GM12878 (cell line): ENCODE measurements around the gene PLB1. TPM values are rescaled to one million over a fixed set of nuclear protein-coding genes. Genes with fewer than 3 reads are reported as not detected.
A peak's percentile ranks its signal among the peaks of the same experiment; 100 is the strongest.

ENCODE experiments used
- ATAC-seq: fragments of 200-7000 bp; cut with Tn5 transposase; 3 replicates; pipeline ENCODE4 v1.9.1; 2020; ENCODE audit warnings: mild to moderate bottlenecking, moderate library complexity
- BruUV-seq: library from RNA; stranded (reverse); fragments of 400-500 nt; replicated peaks from 2 replicates; lab custom pipeline; 2021; lab: Mats Ljungman, UMichigan
- CTCF ChIA-PET: fragments of 300-600 bp; sonication (Branson Sonifier 250); formaldehyde crosslinking; extraction: SDS; loops from one replicate; lab custom pipeline; 2021; ENCODE audit warnings: inconsistent platforms; lab: Yijun Ruan, JAX
- POLR2A ChIA-PET: fragments of 350-600 bp; formaldehyde crosslinking; extraction: SDS; loops from one replicate; lab custom pipeline; 2021; ENCODE audit warnings: inconsistent platforms; lab: Charles Lee
- RAD21 ChIA-PET: fragments of 300-600 bp; sonication (Branson Sonifier 250); formaldehyde crosslinking; loops from one replicate; lab custom pipeline; 2023; ENCODE audit warnings: antibody characterized with exemption; ENCODE audit not compliant: unreplicated experiment; lab: Charles Lee
- SMC1A ChIA-PET: fragments of 300-600 bp; sonication (Branson Sonifier 250); formaldehyde crosslinking; loops from one replicate; lab custom pipeline; 2023; ENCODE audit not compliant: unreplicated experiment, uncharacterized antibody; lab: Charles Lee
- DNase-seq: peaks from one replicate; pipeline ENCODE4 v3.0.0-alpha.2; 2011; ENCODE audit warnings: low read depth, low spot score
- FAIRE-seq: peaks from 3 replicates; lab custom pipeline; 2011; peaks lifted over from hg19 to GRCh38; lab: Jason Lieb, UNC
- H2AFZ ChIP-seq: 2 replicates; pipeline ENCODE4 v1.6.0; 2011; ENCODE audit warnings: low read depth, low read length, control low read depth; ENCODE audit not compliant: control insufficient read depth
- H3K27ac ChIP-seq: 2 replicates; pipeline ENCODE4 v1.5.1; 2011; ENCODE audit warnings: control low read depth; ENCODE audit not compliant: control insufficient read depth, insufficient read depth
- H3K27me3 ChIP-seq, 2 experiments: replicated peaks in 1 of 2; 2 replicates each; pipeline versions ENCODE4 v1.6.0 to v1.6.1; 2011; ENCODE audit warnings: low read length in 1 of 2; ENCODE audit not compliant: control insufficient read depth in 2 of 2, insufficient read depth in 2 of 2
- H3K36me3 ChIP-seq, 2 experiments: 2 replicates each; pipeline ENCODE4 v1.5.1; 2011; ENCODE audit warnings: low read length in 1 of 2; ENCODE audit not compliant: control insufficient read depth in 2 of 2, insufficient read depth in 2 of 2
- H3K4me1 ChIP-seq: 2 replicates; pipeline ENCODE4 v1.6.1; 2011; ENCODE audit warnings: mild to moderate bottlenecking, low read length, moderate library complexity, mixed read lengths; ENCODE audit not compliant: control insufficient read depth, insufficient read depth
- H3K4me2 ChIP-seq: 2 replicates; pipeline ENCODE4 v1.6.0; 2011; ENCODE audit warnings: control low read depth; ENCODE audit not compliant: control insufficient read depth, insufficient read depth
- H3K4me3 ChIP-seq: fragments of 200-600 bp; sonication (generic); 2 replicates; pipeline ENCODE4 v1.5.1; 2016
- H3K79me2 ChIP-seq: 2 replicates; pipeline ENCODE4 v1.6.0; 2011; ENCODE audit warnings: low read length; ENCODE audit not compliant: control insufficient read depth, insufficient read depth
- H3K9ac ChIP-seq: 2 replicates; pipeline ENCODE4 v1.8.0; 2011; ENCODE audit warnings: low read length, control low read depth, mixed read lengths; ENCODE audit not compliant: control insufficient read depth, insufficient read depth
- H3K9me3 ChIP-seq: replicated peaks from 3 replicates; pipeline ENCODE4 v1.5.1; 2011; ENCODE audit warnings: mild to moderate bottlenecking, low read length; ENCODE audit not compliant: control insufficient read depth, insufficient read depth
- H4K20me1 ChIP-seq: 2 replicates; pipeline ENCODE4 v1.6.0; 2011; ENCODE audit not compliant: control insufficient read depth, insufficient read depth
- IRF4 ChIP-seq: IDR thresholded peaks from 2 replicates; pipeline ENCODE4 v1.6.1; 2011; ENCODE audit warnings: low read depth, low read length
- RUNX3 ChIP-seq: IDR thresholded peaks from 2 replicates; pipeline ENCODE4 v1.6.1; 2012; ENCODE audit warnings: low read length, inconsistent platforms
- ZNF24 ChIP-seq: fragments of 450-650 bp; IDR thresholded peaks from 2 replicates; pipeline ENCODE4 v1.6.1; 2017; ENCODE audit warnings: antibody characterized with exemption, mild to moderate bottlenecking
- WGBS: methylation state at CpG from one replicate; pipeline ENCODE4 v1.1.6; 2016; ENCODE audit warnings: low lambda C conversion rate; ENCODE audit not compliant: insufficient replicate concordance, insufficient coverage; ENCODE audit errors: missing lambda C conversion rate; 5-methylcytosine and 5-hydroxymethylcytosine counted together
- in situ Hi-C: fragments of 300-500 bp; cut with MboI; formaldehyde crosslinking; loops from 9 replicates; pipeline ENCODE4 v1.14.3; 2018; ENCODE audit warnings: mixed read lengths
- intact Hi-C: fragments of 100-400 bp; cut with micrococcal nuclease; formaldehyde crosslinking; loops from one replicate; pipeline ENCODE4 v1.14.2; 2022; ENCODE audit not compliant: unreplicated experiment
- polyA plus RNA-seq, 11 experiments: library from polyadenylated mRNA; depleted of rRNA in 4 of 11; unstranded in 6 of 11; stranded (reverse) in 5 of 11; fragments of >200 nt; fragmentation: Nextera tagmentation in 4 of 11; fragmentation: Illumina TruSeq in 1 of 11; extraction: Ambion mirVana in 4 of 11; extraction: Trizol in 1 of 11; gene quantifications; 1 replicate in 1 of 11; 2 replicates in 10 of 11; pipeline versions ENCODE4 v1.2.1 to v1.2.3, GENCODE V29; 2011 to 2016; ENCODE audit warnings: inconsistent platforms in 2 of 11, missing spikeins in 2 of 11, low read depth in 1 of 11
- total RNA-seq, 4 experiments: library from RNA; depleted of rRNA in 3 of 4; stranded (reverse); fragments of >200 nt in 3 of 4; fragmentation: Illumina TruSeq in 1 of 4; extraction: Trizol in 1 of 4; gene quantifications; 2 replicates each; pipeline versions ENCODE4 v1.2.1 to v1.2.3, GENCODE V29; 2013 to 2021
- TF ChIP-seq, protein P1 (sequence below): IDR thresholded peaks from 2 replicates; pipeline ENCODE4 v1.6.1; 2012; ENCODE audit warnings: low read depth, low read length, improper control_type of control experiment

The PLB1 gene
- total and polyA plus RNA-seq, 10 of the 15 experiments (the other 5 are each of a cell fraction or from before 2014, with no cell fraction given), result 0.03 to 0.49 (median 0.28) TPM

DNA sequence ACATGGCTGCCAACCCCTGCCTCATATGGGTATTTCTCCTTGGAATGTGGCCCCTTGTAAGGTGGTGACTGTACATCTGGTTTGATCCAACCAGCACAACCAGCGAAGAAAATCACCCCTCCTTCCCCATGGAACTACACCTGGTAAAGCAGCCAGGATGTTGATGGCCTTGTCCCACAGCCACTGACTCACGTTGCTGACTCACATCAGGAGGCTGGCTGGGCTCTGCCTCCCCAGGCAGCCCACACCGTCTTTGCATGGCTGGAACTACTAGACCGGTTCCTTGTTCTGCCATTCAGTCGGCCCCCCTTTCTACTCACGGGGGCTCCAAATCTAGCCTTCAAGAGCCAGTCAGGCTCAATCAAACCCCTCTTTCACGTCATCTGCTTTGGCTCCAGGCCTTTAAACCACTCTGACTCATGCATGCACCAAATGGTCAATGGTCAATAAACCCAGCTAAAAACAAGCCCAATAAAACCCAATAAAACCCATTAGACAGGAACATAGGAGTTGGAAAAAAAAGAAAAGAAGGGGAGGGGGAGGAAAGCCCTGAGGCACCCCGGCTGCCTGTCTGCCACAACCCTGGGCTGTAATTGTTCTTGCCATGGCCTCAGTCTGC, 114.8 kb downstream of the PLB1 start:
- no peak for DNase-seq
- TF ChIP-seq ZNF24 (no peak), IRF4 (peak; percentile 33; the same call in 1 of the 2 replicates), RUNX3 (0 out of 2 replicates have a peak, but pooled peaks have one; percentile 17)
- TF ChIP-seq, protein P1, sequence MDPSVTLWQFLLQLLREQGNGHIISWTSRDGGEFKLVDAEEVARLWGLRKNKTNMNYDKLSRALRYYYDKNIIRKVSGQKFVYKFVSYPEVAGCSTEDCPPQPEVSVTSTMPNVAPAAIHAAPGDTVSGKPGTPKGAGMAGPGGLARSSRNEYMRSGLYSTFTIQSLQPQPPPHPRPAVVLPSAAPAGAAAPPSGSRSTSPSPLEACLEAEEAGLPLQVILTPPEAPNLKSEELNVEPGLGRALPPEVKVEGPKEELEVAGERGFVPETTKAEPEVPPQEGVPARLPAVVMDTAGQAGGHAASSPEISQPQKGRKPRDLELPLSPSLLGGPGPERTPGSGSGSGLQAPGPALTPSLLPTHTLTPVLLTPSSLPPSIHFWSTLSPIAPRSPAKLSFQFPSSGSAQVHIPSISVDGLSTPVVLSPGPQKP, result no peak
- no peaks in the 10 kb centered on the region for H4K20me1 ChIP-seq
- no peak overlapping the region for H3K9ac ChIP-seq
- no peaks in the 10 kb centered on the region for H3K79me2 ChIP-seq
- in situ Hi-C loops (no loop called here), intact Hi-C loops (no loop called here)
- no peaks in the 10 kb centered on the region for H3K36me3 ChIP-seq
- no peak for FAIRE-seq
- H3K4me1 ChIP-seq, result no peaks in the 10 kb centered on the region
- 22% methylated on average over 8 of the region's 8 CpGs for WGBS
- RAD21 ChIA-PET, result interaction anchor here (1.3 kb wide), 1 partner anchor 16 kb away, joined by 3 read pairs; no protein-coding TSS in a partner anchor
- no peaks in the 10 kb centered on the region; a peak in 2 of 4 replicates for H3K27me3 ChIP-seq
- no TSS peak for BruUV-seq
- POLR2A ChIA-PET, result interaction anchor here (0.6 kb wide), 1 partner anchor 141 kb away, joined by 5 read pairs; the partner anchor contains the start of gene PPP1CB
- H3K4me3 ChIP-seq, result no peak overlapping the region
- no peaks in the 10 kb centered on the region for H3K9me3 ChIP-seq
- no peak overlapping the region for H3K4me2 ChIP-seq
- SMC1A ChIA-PET, result interaction anchor here (0.6 to 1.1 kb wide), 2 partner anchors 12 to 107 kb away, joined by 3 read pairs; no protein-coding TSS in a partner anchor
- H3K27ac ChIP-seq, result no peak overlapping the region
- H2AFZ ChIP-seq, result no peak overlapping the region
- CTCF ChIA-PET, result interaction anchor here (3.4 kb wide), 1 partner anchor 16 kb away, joined by 16 read pairs; no protein-coding TSS in a partner anchor
- peak; percentile 86 for ATAC-seq
